Pons (tissue), 1 donor: Measurements from ENCODE around the gene NEK10.

Experiments used
- DNase-seq: peaks from one replicate; pipeline ENCODE4 v3.0.0-alpha.2; 2016; ENCODE audit warnings: low spot score

The NEK10 gene

DNA sequence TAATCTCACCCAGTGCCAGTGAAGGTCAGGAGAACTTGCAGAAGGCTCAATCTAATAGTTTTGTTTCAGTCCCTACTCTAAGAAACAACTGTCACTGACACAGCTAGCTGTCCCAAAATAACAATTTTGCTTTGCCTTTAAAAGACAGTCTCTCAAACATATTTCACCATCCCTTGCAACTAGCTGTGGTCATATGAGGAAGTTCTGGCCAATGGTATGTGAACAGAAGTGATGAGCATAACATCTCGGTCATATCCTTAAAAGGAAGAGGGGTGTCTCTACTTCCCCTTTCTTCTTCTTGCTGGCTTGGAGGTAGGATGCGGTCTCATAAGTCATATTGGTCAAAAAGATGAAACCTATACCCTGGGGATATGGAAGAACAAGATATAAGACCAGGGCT lies 198.1 kb downstream of the NEK10 start:
- DNase-seq: peak; percentile 8

GRCh38 chr3:27166888-27167287 lies 202.3 kb downstream of the NEK10 start:
- DNase-seq: peak; percentile 5

- DNase-seq: no peak
These were observed 203.9 kb downstream of the NEK10 start for GRCh38 chr3:27165321-27165721.

- DNase-seq: no peak
These were observed 208.3 kb downstream of the NEK10 start for GRCh38 chr3:27160779-27161287.

DNA sequence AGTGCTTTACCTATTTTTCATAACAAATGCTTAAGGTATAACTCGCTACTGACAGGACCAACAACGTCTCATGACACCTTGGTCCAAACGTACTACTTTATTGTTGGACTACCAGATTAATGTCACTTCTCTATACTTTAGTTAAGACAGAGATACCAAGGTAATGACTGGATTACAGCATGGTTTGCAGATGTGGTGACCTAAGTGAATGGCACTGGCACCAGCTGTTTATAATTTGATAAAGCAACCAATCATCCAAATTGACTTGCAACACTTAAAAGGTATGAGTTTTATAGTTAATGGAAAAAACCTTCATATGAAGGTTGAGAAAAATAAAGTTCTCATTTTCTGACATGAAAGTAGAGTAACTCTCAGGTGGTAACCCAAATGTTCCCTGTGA lies 209.0 kb downstream of the NEK10 start:
- no peak for DNase-seq

GRCh38 chr3:27147215-27147614 lies 222.0 kb downstream of the NEK10 start:
- DNase-seq: no peak

DNA sequence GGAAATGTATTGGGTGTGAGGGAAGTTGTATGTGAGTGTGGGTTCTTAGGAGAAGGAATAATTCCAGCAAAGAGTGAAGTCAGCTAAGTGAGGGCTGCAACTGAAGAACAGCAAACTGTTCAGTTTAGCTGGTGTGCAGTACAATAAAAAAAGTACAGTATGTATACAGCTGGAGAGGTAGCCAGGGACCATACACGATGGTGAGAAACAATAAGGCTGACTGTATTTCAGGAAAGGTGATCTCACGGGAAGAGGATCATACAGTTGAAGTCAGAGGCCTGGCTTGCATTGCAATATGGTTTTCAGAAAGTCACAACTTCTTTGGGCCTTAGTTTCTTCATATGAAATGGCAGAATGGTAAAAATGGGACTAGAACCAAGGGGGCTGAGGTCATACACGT lies 222.4 kb downstream of the NEK10 start:
- no peak for DNase-seq

GRCh38 chr3:27145719-27146118 lies 223.5 kb downstream of the NEK10 start:
- no peak for DNase-seq

DNA sequence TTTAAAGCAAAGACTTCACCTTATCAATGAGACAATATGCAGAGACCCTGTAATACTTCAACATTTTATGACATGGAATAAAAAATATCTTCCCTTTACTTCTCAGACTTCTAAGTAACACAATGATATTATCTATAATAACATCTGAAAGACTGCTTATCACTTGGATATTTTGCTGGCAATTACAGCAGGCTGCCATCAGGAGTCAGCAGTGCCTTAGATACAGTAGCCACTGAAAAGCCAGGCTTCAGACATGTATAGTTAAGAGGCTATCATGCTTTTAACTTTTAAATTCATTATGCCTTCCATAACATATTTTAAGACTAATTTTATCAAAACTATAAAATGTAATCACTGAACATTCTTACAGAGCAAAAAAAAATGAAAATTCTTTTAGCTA lies 227.5 kb downstream of the NEK10 start:
- DNase-seq: no peak

GRCh38 chr3:27138562-27138961 lies 230.6 kb downstream of the NEK10 start:
- DNase-seq: no peak

GRCh38 chr3:27138005-27138404 lies 231.2 kb downstream of the NEK10 start:
- no peak for DNase-seq

DNA sequence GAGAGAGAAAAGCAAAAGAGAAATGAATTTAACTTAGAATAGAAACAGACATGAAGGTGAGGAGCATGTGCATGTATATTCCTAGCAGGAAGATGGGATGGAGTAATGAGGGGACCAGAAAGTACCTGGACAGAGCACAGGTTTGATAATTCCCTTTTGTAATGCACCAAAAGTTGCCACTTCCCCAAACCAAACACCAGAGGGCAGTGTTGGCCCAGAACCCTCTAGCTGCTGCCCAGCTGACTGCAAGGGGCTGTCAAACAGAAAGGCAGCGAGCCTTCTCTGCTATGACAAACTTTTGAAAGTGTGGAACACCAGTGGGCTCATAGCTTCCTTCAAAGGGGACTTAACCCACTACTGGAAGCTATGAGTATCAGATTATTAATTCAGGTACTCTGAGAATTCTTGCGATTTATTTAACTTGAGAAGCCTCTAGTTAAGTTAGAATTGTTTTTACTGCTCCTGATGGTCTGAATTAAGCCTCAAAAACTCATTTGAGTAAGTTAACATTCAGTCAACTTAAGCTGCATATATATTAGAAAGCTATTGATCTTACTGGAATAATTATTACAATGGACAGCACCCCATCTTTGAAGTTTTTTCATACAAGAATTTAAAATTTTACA lies 234.9 kb downstream of the NEK10 start:
- DNase-seq: peak; percentile 70

DNA sequence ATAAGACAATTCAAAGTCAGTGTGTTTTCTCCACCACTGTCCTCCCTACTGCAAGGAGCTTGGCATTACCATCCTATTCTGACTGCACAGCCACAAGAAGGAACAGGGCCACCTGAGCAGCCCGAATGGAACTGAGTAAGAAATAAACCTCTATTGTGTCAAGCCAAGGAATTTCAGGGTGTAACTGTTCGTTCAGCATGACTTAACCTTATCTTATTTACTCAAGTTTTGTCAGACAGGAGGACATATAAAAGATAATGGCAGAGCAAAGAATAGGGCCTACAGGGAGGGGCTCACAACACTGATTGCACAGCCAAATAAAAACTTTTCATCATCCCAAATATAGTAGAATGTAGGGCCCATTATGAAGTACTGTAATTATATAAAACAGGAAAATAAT lies 236.1 kb downstream of the NEK10 start:
- no peak for DNase-seq

DNA sequence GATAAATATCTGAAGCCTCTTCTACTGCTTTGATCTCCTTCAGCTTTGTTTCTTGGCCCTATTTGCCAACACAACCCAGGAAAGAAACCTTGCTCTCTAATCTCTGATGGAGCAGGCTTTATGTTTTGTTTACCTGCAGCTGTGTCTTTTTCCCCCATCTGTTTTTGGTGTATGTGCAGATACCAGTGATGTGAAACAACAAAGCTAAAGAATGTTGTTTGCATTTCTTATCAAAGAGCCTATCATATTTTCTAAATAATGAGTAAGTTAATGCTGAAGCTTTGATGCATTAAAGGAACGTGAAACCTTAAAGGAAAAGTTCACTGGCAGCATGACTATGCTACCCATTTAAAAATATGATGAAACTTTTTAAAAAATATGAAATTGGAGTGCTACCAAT lies 238.4 kb downstream of the NEK10 start:
- DNase-seq: no peak

DNA sequence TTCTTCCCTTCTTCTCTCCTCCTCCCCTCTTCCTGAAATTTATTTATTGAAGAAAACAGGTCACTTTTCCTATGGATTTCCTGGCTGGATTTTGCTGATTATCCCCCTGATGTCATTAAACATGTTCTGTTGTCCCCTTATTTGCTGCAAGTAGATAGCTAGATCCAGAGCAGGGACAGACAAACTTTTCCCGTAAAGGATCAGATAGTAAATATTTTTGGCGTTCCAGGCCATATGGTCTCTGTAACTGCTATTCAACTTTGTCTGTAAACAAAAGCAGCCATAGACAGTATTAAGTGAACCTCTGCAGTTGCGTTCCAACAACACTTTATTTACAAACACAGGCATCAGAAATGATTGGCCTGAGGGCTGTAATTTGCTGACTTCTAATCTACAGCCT lies 241.3 kb downstream of the NEK10 start:
- no peak for DNase-seq

DNA sequence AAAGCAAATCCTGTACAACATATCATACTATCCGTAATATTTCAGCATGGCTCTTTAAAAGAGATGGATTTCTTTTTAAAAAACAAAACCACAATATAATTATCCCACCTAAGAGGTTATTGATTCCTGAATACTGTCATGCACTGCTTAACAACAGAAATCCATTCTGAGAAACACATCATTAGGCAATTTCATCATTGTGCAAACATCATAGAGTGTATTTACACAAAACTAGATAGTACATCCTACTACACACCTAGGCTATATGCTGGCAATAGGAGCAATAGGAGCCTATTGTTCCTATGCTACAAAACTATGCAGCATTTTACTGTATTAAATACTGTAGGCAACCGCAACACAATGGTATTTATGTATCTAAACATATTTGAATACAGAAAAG lies 242.0 kb downstream of the NEK10 start:
- no peak for DNase-seq

GRCh38 chr3:27125821-27126501 lies 243.2 kb downstream of the NEK10 start:
- DNase-seq: no peak

DNA sequence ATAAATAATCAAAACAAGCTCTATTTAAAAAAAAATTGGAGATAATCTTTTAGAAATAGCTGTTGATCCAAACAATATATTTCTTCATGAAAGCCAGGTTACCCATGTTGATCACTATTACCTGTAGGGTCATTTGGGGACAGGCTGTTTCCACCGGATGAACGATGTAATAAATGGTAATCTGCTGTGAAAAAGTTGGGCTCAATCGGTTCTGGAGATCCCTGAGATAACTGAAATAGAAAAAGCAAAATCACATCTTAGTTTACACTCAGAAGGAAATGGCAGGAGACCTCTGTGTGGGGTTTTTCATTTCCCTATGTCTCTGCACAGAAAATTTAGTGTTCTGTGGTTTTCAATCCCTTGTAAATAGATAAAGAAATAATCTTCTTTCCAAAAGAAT lies 249.5 kb downstream of the NEK10 start:
- DNase-seq: no peak

DNA sequence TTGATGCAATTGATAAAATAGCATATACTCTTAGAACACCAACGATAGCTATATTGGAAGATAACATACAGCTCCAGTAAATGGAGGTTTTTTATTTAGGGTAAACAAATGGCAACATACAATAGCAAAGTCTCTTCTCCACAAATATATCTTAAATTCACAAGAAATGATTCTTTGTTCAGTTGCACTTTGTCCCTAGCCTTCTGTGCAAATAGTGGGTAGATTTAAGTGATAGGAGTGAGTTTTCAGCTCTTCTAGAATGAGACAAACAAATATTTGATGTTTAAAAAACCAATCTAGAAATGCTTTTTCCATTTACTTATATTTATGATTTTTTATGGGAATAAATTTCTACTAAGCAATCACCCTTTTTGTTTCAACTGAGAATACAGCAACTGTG lies 253.8 kb downstream of the NEK10 start:
- no peak for DNase-seq

GRCh38 chr3:27114684-27115083 lies 254.5 kb downstream of the NEK10 start:
- DNase-seq: no peak

DNA sequence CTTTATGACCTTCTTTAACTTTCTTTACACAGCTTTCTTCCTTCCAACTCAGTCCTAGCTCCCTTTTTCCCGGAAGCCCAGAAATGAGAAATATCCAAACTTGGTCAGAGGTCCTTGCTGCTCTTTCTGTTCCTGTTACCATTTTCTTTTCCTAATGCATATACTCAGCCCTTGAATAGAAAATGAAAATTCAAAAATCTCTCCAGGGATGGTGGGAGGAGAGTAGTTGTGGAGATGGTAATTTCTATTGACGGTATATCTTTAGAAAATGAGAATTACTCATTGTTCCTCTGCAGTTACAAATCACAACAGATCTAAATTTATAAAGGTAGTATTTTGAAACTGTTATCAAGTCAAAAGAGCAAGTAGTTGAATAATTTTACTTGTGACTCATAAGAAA lies 255.1 kb downstream of the NEK10 start:
- no peak for DNase-seq

DNA sequence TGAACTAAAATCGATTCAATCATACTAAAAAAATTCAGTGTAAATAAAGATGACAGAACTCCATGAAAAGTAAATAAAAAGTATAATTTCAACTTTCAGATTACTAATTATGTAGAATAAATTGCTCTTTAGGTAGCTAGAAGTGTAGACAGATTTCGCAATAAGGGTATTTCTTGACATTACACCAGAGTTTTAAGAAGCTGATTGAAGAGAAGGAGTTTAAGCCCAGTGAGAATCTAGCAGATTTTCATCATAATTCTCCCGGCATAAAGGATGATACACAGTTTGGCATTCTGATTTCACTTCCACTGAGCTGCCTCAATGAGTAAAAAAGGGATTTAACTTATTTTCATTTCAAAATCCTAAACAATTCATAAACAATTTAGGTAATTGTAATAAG lies 259.2 kb downstream of the NEK10 start:
- DNase-seq: no peak

DNA sequence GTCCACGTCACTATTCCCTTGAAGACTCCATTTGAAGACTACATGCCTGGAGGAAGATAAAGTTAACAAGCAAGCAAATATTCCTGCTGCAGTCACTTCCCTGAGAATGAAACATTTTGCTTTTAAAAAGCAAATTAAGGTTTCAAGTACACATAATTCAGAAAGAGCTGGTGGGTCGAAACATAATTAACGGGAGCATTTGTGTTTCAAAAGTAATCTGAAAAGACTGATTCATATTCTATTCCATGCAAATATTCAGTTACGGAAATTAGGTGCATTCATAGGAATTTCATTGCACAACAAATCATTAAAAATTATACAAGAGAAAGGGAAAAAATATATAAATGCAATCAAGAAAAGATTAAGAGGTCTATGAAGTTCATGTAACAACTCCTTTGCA lies 260.9 kb downstream of the NEK10 start:
- no peak for DNase-seq

DNA sequence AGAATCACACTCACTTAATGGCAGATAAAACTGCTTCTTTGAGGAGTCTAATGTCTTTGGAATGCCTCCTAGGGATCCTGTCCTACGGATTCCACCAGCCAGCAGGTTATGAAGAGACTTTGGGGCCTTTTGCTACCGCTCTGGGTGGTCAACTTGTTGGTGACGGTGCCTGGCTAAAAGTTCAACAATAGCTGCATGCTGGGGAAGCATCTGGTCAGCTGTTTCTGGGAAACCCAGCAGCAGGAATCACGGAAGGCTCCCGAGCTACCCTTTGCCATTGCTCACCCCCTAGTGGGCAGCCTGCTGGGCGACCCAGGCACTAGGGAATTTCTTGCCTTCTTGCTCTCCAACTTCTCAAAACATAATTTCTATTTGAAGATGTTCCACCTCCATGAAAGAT lies 263.3 kb downstream of the NEK10 start:
- DNase-seq: no peak
